Stimulated activated CD4-positive, alpha-beta T cell treated with anti-CD3 and anti-CD28 coated beads, TNF-alpha, amount 100 ng/mL, for 4 hours (primary cell): ENCODE measurements around the gene APEH.

Source experiments
- DNase-seq, 3 experiments: peaks; one replicate each; pipeline ENCODE4 v3.0.0-alpha.2; 2020; ENCODE audit warnings: low read depth in 3 of 3

The APEH gene

GRCh38 chr3:49713336-49714105 is 39.4 kb downstream of the APEH start:
- DNase-seq: no peak

DNA sequence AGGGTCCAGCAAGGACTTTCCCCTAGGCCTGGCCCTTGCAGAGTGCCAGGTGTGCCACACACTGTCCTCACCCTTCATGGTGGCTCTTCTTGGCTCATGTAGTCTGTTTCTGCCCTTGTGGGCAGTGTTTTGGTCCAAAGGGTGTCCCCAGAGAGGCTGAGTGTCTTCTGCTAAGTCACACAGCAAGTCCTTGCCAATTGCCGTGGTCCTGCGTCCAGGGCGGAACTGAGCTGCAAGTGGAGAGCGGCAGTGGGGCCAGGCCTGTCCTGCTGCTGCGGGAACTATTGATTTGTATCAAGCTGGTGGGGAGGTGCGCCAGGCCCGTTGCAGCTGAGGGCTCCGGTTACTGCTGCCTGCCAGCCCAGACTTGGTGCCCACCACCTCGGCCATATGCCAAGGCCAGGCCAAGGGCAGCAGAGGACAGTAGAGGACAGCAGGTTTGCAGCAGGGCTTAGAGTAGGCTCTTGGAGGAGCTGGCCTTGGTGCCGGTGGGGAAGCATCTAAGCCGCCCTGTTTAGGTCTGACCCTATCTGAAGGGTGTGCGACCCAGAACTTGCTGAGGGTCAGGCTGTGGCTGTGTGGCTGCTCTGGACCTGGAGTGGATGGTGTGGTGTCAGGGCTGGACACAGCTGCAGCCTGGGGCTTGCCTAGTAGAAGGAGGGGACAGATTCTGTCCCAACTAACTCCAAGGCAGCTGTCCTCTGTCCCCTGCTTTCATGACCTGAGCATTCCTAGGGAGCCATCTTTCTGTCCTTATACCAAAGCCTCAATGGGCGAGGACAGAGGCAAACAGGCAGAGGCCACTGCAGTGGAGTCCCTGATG is 40.8 kb downstream of the APEH start:
- no peak for DNase-seq

DNA sequence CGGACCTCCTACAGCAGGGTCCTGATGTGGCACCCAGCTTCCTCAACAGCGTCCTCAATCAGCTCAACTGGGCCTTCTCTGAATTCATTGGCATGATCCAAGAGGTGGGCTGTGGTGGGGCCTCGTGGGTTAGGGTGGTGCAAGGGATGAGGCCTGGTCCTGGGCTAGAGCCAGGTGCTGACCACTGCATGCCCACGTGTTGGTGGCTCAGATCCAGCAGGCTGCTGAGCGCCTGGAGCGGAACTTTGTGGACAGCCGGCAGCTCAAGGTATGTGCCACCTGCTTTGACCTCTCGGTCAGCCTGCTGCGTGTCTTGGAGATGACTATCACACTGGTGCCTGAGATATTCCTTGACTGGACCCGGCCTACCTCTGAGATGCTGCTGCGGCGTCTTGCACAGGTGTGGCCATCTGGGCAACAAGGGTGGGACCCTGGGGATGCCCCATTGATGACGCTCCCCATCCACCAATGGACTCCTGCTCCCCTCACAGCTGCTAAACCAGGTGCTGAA is 41.5 kb downstream of the APEH start:
- DNase-seq: no peak

GRCh38 chr3:49716169-49716568 is 42.0 kb downstream of the APEH start:
- no peak for DNase-seq

DNA sequence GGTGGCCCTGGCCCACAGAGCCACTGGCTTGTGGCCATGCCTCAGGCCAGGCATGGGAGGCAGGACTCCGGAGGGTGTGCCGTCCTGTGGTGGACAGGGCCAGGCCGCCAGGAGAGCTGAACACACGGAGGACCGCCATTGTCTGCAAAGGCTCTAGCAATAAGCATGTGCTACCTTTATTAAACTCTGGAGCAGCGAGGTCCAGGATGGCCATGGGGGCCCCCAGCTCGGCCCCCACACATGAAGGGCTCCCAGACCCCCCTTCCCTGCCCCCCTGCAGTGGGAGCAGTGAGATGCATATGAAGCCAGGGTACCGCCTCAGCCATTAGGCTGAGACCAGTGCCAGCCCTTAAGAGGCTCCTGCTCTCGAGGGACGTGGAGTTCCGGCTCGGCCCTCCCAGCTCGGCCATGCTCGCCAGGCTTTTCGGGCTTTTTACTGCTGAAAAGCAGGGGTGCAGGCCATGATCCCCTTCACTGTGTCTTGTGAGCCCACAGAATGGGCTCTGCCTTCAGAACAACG is 42.6 kb downstream of the APEH start:
- no peak for DNase-seq

GRCh38 chr3:49717211-49717958 is 43.2 kb downstream of the APEH start:
- no peak for DNase-seq

- no peak for DNase-seq
Observed at GRCh38 chr3:49717959-49718857, 44.1 kb downstream of the APEH start.

- DNase-seq: no peak
Observed at GRCh38 chr3:49718858-49719213, 44.7 kb downstream of the APEH start.

DNA sequence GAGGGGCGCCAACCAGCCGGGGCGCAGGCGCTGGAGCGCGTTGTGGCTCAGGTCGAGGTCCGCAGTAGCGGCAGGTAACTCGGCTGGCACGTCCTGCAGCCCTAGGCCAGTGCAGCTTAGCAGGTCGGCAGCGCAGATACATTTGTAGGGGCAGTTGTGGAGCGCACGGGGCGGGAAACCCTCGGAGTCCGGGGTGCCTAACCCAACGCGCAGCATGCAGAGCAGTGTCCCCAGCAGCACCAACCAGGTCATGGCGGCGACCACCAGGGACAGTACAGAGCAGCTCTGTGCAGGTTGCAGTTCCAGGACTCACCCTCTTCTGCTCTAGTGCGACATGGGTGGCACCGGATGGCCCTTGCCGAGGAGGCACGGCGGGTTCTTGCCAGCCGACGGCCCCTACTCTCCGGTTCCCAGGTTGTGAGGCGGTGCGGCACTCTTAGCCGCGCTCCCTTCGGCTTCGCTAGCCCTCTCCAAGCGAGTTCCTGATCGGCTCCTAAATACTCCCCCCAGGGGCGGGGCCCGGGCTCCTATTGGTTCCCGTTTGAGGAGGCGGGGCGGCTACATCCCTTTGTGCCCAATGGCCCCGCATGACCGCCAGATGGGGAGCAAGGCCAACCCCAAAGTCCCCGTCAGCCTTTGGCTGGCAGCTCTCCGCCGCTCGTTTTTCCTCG is 45.2 kb downstream of the APEH start, which contains the start of gene AMIGO3:
Gene AMIGO3, minus strand, starts transcription at position 471 of the 671 bp plus-strand sequence. Its CDS starts 219 bp downstream, at position 252.
- peak; percentile 75 to 87 (median 79) for DNase-seq

GRCh38 chr3:49720855-49721595 is 46.9 kb downstream of the APEH start:
- DNase-seq: no peak

- DNase-seq: no peak
Observed at GRCh38 chr3:49721596-49721895, 47.4 kb downstream of the APEH start.

DNA sequence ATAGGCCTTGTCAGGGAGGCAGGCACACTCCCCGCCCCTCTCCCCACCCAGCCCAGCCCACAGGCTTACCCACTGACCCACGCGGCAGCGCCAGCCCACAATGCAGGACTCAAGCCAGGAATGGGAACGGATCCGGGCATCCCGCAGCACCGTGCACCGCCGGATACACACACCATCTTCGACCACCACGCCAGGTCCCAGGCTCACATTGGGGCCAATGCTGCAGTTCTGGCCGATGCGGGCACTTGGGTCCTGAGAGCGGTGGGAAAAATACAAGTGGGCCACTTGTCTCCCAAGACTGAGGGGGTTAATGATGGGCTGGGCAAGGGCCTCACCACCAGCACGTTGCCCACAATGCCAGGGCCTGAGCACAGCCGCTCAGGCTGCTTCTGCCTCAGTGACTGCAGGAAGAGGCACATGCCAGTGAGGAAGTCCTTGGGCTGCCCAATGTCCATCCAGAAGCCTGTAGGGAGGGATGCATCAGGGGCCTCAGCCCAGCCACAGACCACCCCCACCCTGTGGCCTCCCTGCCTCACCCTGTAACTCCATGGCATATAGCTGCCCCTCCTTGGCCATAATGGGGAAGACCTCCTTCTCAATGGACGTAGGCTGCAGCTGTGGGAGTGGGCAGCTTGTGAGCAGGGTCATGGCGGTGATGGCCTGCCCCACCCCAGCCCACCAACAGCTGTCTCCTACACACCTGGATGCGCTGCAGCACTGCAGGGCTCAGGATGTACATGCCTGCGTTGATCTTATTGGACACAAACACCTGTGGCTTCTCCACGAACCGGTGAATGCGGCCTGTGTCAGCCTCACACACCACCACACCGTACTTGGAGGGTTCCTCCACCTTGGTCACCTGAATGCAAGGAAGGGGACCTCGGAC is 48.0 kb downstream of the APEH start:
- DNase-seq: no peak

DNA sequence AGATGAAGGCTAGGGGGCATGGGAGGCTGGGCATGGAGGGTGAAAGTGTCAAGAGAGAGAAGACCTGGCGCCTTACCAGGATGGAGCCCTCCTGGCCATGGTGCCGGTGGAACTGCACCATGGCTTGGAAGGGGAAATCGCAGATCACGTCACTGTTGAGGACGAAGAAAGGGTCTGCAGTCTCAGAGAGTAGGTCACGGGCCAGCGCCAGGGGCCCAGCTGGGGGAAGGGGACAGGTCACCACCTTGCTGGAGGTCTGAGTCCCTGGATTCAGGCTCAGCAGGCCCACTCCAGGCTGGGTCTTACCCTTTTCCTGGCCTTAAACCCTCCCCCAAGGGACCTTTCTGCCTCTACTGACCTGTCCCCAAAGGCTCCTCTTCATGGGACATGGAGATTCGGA is 48.7 kb downstream of the APEH start:
- no peak for DNase-seq

GRCh38 chr3:49723296-49723627 is 49.1 kb downstream of the APEH start:
- peak in 2 of 3 experiments; percentile 28 to 32 for DNase-seq

DNA sequence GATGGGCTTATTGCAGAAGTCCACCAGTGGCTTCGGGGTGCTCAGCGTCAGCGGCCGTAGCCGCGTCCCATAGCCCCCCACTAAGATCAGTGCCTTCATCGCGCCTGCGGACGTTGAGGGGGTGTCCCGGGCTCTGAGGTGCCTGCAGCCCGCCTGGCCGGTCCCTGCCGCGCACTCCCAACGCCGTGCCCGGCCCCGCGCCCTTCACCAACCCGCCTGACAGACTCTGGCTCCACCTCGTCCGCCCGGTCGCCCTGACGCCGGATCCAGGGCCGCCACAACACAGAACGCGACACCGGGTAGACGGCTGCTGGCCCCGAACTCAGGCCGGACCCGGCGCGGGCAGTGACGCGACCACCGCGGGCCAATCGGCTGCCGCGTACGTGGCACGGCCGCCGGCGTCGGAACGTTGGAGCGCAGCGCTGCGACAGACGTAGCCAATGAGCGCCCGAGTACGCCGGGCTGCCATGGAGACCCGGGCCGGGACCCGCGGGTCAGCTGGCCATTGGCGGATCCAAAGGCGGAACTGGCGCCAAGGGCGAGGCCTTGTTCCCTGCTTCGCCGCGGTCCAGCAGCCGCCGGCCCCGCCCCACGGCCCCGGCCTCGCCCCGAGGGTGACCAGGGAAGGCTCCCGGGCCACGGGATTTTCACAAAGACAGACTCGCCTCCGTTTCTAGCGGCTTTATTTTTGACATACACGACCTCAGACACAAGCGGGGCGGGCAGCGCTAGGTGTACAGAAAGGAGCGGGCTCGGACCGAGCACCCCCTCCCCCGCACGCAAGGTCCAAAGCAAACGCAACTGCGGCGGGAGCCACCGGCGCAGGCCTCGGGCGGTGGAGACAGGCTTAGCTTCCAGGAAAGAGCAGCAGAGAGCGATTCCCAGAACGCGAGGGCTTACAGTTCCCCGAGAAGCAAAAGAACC is 49.7 kb downstream of the APEH start, which contains the start of gene GMPPB:
Gene GMPPB, minus strand, starts transcription at position 324 of the 924 bp plus-strand sequence. Its CDS starts 225 bp downstream, at position 99.
- peak; percentile 79 to 85 (median 80) for DNase-seq

GRCh38 chr3:49724586-49724985 is 50.4 kb downstream of the APEH start:
- DNase-seq: no peak

GRCh38 chr3:49725906-49726681 is 51.9 kb downstream of the APEH start:
- no peak for DNase-seq
